Embryonic facial prominence (tissue), 1 donor: ENCODE results near the gene LATS2.
"Not testable (repeated sequence)": the region's sequence is repeated elsewhere in the genome, so short reads cannot be mapped to it uniquely, and the experiment has no call there.

Experiments
- DNase-seq: peaks from one replicate; pipeline ENCODE4 v3.0.0-alpha.2; 2016; ENCODE audit errors: extremely low spot score

LATS2 gene

DNA sequence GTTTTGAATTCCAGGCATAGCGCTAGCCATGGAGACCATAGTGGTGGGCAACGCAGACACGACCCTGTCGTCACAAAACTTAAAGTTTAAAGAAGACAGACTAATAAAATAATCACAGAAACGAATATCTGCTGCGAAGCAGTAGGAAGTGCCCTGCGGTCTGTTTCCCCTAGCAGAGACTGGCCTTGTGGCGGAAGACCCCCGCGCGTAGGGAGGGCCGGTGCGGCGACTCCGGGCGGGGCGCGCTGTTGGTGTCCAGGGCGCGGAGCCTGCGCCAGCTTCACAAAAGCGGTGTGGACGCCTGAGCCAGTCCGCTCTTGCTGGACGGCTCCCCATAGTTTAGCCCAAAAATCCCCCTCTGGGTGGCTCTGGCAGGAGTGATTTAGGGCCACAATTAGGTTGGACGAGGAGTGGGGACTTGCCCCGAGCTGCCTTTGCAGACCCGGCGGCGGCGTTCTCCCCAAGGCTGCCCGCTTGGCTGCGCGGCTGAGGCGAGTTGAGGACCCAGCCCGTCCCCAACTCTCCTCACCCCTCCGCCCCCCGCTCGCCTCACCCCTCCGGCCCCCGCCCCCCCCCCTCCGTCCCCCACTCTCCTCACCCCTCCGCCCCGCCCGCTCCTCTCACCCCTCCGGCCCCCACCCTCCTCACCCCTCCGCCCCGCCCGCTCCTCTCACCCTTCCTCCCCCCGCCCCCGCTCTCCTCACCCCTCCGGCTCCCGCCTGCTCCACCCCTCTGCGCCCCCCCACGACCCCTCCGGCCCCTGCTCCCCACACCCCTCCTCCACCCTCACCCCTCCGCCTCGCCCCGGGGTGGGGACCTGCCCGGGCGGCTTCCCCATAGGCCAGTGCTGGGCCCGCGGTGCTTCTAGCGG lies 14.2 kb upstream of the LATS2 start:
- DNase-seq: no peak

DNA sequence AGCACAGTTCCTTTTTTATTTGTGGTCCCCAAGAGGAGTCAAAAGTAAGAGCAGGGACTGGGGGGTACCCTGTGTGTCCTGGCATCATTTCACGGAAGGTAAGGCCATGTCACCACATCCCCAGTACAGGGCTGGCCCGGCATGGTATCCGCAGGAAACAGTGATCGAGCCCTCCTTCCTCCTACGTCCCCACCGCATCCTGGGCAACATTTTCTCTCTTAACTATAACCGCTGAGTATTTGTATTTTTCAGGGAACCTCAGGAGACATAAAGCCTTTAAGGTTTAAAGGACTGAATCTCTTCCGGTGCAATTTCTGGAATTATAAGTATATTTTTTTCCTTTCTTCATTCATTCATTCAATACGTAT lies 13.6 kb upstream of the LATS2 start:
- no peak for DNase-seq

DNA sequence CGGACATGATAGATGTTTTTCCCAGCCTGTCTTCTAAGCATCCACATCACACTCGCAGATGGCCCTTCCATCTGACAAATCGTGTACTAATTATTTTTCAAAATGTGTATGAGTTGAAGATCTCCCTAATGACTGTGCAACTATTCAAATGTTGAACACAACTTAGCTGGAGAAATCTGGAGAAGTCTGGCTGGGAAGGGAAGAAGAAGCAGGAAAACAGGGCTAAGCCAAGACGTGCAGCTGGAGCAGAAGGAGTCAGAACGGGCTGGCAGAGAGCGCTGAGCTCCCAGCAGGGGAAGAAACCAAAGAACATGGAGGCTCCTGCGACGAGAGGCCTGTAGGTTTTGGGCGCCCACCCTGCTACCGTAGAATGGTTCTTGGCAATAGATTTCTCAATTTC lies 13.2 kb upstream of the LATS2 start:
- DNase-seq: no peak

DNA sequence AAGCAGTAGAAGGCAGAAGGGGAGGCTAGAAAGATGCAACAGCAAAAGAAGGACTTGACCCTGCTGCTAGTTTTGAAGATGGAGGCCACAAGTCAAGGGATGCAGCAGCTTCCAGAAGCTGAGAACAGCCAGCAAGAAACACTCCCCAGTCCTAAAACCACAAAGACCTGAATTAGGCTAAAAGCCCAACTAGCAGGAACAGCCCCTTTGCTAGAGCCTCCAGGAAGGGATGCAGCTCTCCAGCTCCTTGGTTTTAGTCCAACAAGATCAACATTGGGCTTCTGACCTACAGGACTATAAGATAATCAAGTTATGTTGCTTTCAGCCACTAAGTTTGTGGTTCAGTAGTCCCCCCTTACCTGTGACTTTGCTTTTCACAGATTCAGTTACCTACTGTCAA lies 10.5 kb upstream of the LATS2 start:
- DNase-seq: no peak

DNA sequence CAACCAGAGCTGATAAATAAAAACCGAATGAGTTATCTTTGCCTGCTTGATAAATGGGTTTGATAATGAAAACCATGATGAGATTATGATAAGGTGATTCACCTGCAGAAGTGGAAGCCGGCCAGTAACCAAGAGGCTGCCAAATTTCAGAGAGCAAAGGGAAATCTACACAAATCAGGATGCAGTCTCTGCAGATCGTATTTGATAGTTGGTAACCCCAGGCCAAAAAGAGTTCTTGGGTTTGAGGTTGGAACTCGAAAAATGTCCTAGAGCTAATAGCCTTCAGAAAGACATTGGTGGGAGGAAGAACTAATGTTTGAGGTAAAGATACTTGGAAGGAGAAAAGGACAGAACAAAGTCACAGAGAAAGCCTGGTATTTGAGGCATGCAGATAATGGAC lies 9.6 kb upstream of the LATS2 start:
- no peak for DNase-seq

DNA sequence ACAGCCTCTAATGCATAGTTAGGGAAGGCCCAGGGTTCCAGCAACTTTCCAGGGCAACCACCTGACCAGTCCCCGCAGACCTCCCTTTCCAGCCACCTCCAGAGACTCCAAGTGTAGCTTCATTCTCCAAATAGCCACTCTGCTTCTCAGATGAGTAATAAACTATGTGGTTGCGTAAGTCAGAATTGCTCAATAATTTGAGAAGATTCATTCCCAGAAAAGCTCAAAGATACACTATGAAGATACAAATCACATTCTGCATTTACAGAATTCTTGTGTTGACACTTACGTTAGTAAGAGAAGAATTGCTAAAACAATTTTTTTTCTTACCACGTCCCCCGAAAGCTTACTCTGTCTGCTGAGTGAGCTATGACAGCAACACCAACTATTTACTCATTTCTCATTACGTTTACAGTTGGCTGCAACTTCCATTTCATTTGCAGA lies 8.2 kb upstream of the LATS2 start:
- DNase-seq: no peak

- no peak for DNase-seq
Measured at GRCh38 chr13:21067848-21068247, 6.5 kb upstream of the LATS2 start.

GRCh38 chr13:21066946-21067345 lies 5.6 kb upstream of the LATS2 start:
- DNase-seq: no peak

GRCh38 chr13:21065686-21066085 lies 4.3 kb upstream of the LATS2 start:
- DNase-seq: no peak

DNA sequence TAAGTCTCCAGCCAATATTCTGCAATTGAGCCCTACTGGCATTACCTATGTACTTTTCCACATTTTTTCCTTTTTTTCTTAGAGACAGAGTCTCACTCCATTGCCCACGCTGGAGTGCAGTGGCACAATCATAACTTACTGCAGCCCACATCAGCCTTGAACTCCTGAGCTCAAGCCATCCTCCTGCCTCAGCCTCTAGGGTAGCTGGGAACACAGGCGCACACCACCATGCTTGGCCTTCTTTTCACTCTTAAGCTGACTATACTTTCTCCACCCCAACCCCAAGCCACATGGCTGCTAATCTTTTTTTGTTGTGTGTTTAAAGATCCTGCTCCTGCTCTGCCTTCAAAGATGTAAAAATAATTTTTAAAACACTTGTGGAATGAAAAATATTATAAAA lies 1.6 kb upstream of the LATS2 start:
- no peak for DNase-seq

- DNase-seq: no peak
Measured at GRCh38 chr13:21060338-21061028, 903 bp downstream of the LATS2 start.

- no peak for DNase-seq
Measured at GRCh38 chr13:21059641-21060337, 1.6 kb downstream of the LATS2 start.

DNA sequence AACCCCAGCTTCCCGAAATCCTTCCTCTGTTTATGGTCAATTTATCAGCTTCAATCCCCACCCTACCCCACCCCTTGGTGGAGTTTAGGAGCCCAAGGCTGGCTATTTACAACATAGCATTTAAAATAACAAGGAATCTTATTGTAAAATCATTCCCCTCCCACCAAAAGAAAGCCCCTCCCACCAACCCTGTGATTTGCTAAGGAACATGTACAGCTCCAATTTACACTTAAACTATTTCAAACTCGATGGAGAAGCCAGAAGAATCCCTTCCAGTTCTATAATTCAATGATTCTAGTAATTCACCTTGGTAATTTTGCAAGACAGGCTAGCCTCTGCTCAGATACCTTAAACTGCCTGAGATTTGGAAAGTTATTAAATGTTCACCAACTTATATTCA lies 3.0 kb downstream of the LATS2 start:
- DNase-seq: no peak

- DNase-seq: no peak
Measured at GRCh38 chr13:21055511-21056045, 5.8 kb downstream of the LATS2 start.

GRCh38 chr13:21055016-21055415 lies 6.4 kb downstream of the LATS2 start:
- DNase-seq: no peak

GRCh38 chr13:21054313-21054712 lies 7.1 kb downstream of the LATS2 start:
- DNase-seq: no peak

GRCh38 chr13:21053231-21053630 lies 8.2 kb downstream of the LATS2 start:
- DNase-seq: no peak

DNA sequence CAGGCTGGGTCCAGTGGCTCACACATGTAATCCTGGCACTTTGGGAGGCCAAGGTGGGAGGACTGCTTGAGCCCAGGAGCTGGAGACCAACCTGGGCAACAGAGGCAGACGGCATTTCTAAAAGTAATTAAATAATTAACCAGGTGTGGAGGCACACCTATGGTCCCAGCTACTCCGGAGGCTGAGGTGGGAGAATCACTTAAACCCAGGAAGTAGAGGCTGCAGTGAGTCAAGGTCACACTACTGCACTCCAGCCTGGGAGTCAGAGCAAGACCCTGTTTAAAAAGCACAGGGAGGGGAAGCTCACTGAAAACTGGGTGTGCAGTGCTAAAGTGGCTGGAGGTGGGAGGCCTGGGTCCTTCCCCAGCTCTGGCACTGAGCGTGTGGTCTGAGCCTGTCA lies 9.7 kb downstream of the LATS2 start:
- DNase-seq: no peak

GRCh38 chr13:21050288-21051197 lies 10.8 kb downstream of the LATS2 start:
- no peak for DNase-seq

DNA sequence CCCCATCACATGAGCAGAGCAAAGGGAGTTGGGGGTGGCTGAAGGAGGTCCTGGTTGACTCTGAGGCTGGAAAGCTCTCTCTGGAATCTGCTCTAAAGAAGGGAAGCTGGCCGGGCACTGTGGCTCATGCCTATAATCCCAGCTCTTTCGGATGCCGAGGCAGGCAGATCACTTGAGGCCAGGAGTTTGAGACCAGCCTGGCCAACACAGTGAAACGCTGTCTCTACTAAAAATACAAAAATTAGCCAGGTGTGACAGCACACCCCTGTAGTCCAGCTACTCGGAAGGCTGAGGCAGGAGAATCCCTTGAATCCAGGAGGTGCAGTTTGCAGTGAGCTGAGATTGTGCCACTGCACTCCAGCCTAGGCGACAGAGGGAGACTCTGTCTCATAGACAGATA lies 11.7 kb downstream of the LATS2 start:
- DNase-seq: not testable (repeated sequence)
